ENCODE data around the gene ANKRD12.

ANKRD12 gene

GRCh38 chr18:9292047-9292446, 155.5 kb downstream of the ANKRD12 start:
- TF ChIP-seq Cebpa-rat (IDR thresholded peaks at IDR 0.05): no peak

DNA sequence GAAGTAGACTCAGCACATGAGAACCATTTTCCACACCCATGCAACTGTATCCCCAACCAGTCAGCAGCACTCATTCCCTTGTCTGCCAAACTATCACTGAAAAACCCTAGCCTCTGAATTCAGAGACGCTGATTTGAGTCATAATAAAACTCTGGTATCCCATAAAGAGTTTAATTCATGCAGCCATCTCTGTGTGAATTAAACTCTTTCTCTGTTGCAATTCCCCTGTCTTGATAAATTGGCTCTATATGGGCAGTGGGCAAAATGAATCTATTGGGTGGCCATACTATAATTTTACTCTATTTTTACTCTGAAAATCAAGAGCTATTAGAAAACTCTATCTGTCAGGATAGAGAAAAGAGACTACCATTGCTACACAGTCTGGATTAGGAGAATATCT, 157.4 kb downstream of the ANKRD12 start:
- Histone ChIP-seq H3K27me3 (no peaks in the 10 kb centered on the region), H3K9ac (no peak overlapping the region), H3K9me3 (replicated peaks in 1 of 11) (peaks cover 61 to 91% (median 82%) of the 10 kb centered on the region in 11 experiments), H3K36me3 (no peaks in the 10 kb centered on the region; a peak in 2 of 22 replicates), H3K4me2 (no peak overlapping the region), H4K20me1 (no peaks in the 10 kb centered on the region), H3K4me1 (no peaks in the 10 kb centered on the region), H3K4me3 (peak overlapping the region in 1 of 10 experiments; percentile 9; a peak in 1 of 20 replicates), H3K27ac (no peak overlapping the region)
- TF ChIP-seq Cebpa-rat (IDR thresholded peaks at IDR 0.05): no peak

More at GRCh38 chr18:9292047-9292446, 155.5 kb downstream of the ANKRD12 start:
- Histone ChIP-seq H3K36me3 (no peaks in the 10 kb centered on the region; a peak in 2 of 22 replicates), H3K9ac (no peak overlapping the region), H3K4me1 (no peaks in the 10 kb centered on the region), H3K27ac (no peak overlapping the region), H3K4me2 (no peak overlapping the region), H3K9me3 (replicated peaks in 1 of 11) (peaks cover 54 to 77% (median 71%) of the 10 kb centered on the region in 11 experiments), H4K20me1 (no peaks in the 10 kb centered on the region), H3K27me3 (no peaks in the 10 kb centered on the region), H3K4me3 (no peak overlapping the region)

DNA sequence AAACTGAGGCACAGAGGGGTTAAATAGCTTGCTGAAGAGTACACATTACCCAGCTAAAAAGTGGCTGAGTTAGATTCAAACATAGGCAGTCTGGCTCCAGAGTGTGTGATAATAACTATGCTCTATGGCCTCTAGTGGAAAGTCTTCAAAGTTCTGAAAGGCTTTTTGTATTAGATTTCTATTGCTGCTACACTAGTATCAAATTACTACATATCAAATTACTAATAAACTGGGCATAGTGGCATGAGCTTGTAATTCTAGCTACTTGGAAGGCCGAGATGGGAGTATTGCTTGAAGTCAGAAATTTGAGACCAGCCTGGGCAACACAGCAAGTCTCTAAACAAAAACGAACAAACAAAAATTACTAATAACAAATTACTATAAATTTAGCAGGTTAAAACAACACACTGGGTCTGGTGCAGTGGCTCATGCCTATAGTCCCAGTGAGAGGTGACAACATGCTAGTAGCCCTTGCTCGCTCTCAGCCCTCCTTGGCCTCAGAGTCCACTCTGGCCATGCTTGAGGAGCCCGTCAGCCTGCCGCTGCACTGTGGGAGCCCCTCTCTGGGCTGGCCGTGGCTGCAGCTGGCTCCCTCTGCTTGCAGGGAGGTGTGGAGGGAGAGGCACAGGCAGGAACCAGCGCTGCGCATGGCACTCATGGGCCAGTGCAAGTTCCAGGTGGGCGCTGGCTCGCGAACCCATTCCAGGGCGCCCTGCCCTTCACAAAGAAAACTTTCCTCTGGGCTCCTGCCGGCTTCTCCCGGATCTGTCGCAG, 159.8 kb downstream of the ANKRD12 start:
- H3K4me3 ChIP-seq: no peak overlapping the region
- no peaks in the 10 kb centered on the region; a peak in 2 of 22 replicates for H3K36me3 ChIP-seq
- H3K27ac ChIP-seq: no peak overlapping the region
- H3K27me3 ChIP-seq: no peaks in the 10 kb centered on the region
- TF ChIP-seq Cebpa-rat (IDR thresholded peaks at IDR 0.05): no peak
- no peak overlapping the region for H3K4me2 ChIP-seq
- H4K20me1 ChIP-seq: no peaks in the 10 kb centered on the region
- H3K4me1 ChIP-seq: no peaks in the 10 kb centered on the region
- peaks cover 40 to 72% (median 63%) of the 10 kb centered on the region in 11 experiments for H3K9me3 ChIP-seq (replicated peaks in 1 of 11)
- no peak overlapping the region for H3K9ac ChIP-seq

DNA sequence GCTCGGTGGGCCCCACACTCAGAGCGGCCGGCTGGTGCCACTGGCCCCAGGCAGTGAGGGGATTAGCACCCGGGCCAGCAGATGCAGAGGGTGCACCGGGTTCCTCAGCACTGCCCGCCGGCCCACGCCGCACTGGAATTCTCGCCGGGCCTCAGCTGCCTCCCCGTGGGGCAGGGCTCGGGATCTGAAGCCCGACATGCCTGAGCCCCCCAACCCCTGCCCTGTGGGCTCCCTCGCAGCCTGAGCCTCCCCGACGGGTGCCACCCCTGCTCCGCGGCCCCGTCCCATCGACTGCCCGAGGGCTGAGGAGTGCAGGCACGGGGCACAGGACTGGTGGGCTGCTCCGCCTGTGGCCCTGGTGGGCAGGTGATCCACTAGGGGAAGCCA, 160.4 kb downstream of the ANKRD12 start:
- Histone ChIP-seq H3K9ac (no peak overlapping the region), H4K20me1 (no peaks in the 10 kb centered on the region), H3K4me3 (no peak overlapping the region), H3K36me3 (no peaks in the 10 kb centered on the region; a peak in 2 of 22 replicates), H3K4me2 (no peak overlapping the region), H3K4me1 (no peaks in the 10 kb centered on the region), H3K27ac (no peak overlapping the region), H3K27me3 (no peaks in the 10 kb centered on the region), H3K9me3 (replicated peaks in 1 of 11) (peaks cover 40 to 66% (median 58%) of the 10 kb centered on the region in 11 experiments)
- no peak for TF ChIP-seq Cebpa-rat (IDR thresholded peaks at IDR 0.05)

DNA sequence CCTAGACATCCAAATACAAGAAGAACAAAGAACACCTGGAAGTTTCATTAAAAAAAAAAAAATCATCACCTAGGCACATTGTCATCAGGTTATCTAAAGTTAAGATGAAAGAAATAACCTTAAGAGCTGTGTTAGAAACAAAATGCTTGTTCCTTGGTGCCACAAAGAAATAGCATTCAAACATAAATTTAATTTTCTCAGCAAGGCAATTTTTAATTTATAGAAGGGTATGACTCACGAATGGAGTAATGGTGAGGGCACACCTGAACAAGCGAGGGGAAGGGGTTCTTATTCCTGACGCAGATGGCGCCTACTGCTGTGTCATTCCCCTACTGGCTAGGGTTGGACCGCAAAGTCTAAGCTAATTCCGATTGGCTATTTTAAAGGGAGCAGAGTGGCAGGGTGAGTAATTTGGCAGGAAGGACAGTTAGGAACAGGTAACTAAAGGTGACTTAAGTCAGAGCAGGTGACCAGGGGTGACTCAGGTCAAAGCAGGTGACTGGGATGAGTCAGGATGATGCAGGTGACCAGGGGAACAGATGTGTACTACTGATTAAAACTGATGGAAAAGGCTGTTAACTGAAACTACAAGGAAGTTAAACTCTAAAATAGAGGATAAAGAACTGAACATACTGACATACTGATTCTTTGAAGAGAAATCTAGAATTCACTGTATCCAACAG, 167.9 kb downstream of the ANKRD12 start:
- no peak for TF ChIP-seq Cebpa-rat (IDR thresholded peaks at IDR 0.05)
- H3K27me3 ChIP-seq: no peaks in the 10 kb centered on the region
- H3K9me3 ChIP-seq (replicated peaks in 1 of 11): peaks cover 18 to 33% (median 27%) of the 10 kb centered on the region in 11 experiments
- H4K20me1 ChIP-seq: no peaks in the 10 kb centered on the region
- H3K4me1 ChIP-seq: no peaks in the 10 kb centered on the region
- H3K27ac ChIP-seq: no peak overlapping the region
- H3K4me3 ChIP-seq: no peak overlapping the region
- no peak overlapping the region for H3K9ac ChIP-seq
- peaks cover 0 to 3% (median 0%) of the 10 kb centered on the region in 11 experiments; a peak in 2 of 22 replicates for H3K36me3 ChIP-seq
- H3K4me2 ChIP-seq: no peak overlapping the region

DNA sequence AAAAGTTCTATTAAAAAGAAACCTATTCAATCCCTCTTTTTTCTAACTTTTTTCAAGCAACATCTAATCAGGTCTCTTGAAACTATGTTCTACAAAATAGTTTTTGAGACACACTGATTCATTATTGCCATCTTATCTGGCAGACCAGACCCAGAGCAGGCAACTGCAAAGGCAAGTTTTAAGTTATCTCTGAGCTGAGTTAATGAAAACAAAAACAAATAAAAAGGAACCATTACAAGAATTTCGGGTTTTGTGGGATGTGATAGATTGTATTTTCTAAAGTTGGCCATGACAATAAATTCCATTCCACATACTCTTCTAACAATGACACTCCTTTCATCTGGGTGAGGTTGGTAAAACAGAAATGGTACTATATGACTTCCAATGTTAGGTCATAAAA, 182.8 kb downstream of the ANKRD12 start:
- Histone ChIP-seq H3K4me1 (peaks cover 0 to 14% (median 0%) of the 10 kb centered on the region in 10 experiments; a peak in 5 of 20 replicates), H3K9me3 (replicated peaks in 1 of 11) (peaks cover 0 to 16% (median 4%) of the 10 kb centered on the region in 11 experiments; a peak in 8 of 22 replicates), H3K4me2 (no peak overlapping the region), H4K20me1 (no peaks in the 10 kb centered on the region), H3K36me3 (no peaks in the 10 kb centered on the region), H3K4me3 (no peak overlapping the region), H3K27me3 (no peaks in the 10 kb centered on the region), H3K27ac (no peak overlapping the region), H3K9ac (no peak overlapping the region)
- no peak for TF ChIP-seq Cebpa-rat (IDR thresholded peaks at IDR 0.05)

GRCh38 chr18:9321017-9321452, 184.5 kb downstream of the ANKRD12 start:
- Histone ChIP-seq H3K9ac (no peak overlapping the region), H3K4me2 (no peak overlapping the region), H4K20me1 (no peaks in the 10 kb centered on the region), H3K27ac (no peak overlapping the region), H3K27me3 (no peaks in the 10 kb centered on the region), H3K36me3 (no peaks in the 10 kb centered on the region), H3K9me3 (replicated peaks in 1 of 11) (peaks cover 0 to 16% (median under 1%) of the 10 kb centered on the region in 11 experiments; a peak in 7 of 22 replicates), H3K4me1 (peaks cover 0 to 14% (median 0%) of the 10 kb centered on the region in 10 experiments; a peak in 5 of 20 replicates), H3K4me3 (no peak overlapping the region)
- TF ChIP-seq Cebpa-rat (IDR thresholded peaks at IDR 0.05): no peak

- H3K27me3 ChIP-seq: no peaks in the 10 kb centered on the region
- H4K20me1 ChIP-seq: no peaks in the 10 kb centered on the region
- no peak overlapping the region for H3K27ac ChIP-seq
- H3K4me3 ChIP-seq: no peak overlapping the region
- no peaks in the 10 kb centered on the region for H3K36me3 ChIP-seq
- H3K9ac ChIP-seq: no peak overlapping the region
- peaks cover 0 to 14% (median 0%) of the 10 kb centered on the region in 10 experiments; a peak in 5 of 20 replicates for H3K4me1 ChIP-seq
- H3K4me2 ChIP-seq: no peak overlapping the region
- peaks cover 0 to 16% (median 3%) of the 10 kb centered on the region in 11 experiments; a peak in 6 of 22 replicates for H3K9me3 ChIP-seq (replicated peaks in 1 of 11)
- TF ChIP-seq Cebpa-rat (IDR thresholded peaks at IDR 0.05): no peak
Observed at GRCh38 chr18:9321736-9322135, 185.2 kb downstream of the ANKRD12 start.

- no peaks in the 10 kb centered on the region for H4K20me1 ChIP-seq
- no peak overlapping the region for H3K4me3 ChIP-seq
- H3K9me3 ChIP-seq (replicated peaks in 1 of 11): peaks cover 3 to 22% (median 10%) of the 10 kb centered on the region in 11 experiments
- no peaks in the 10 kb centered on the region for H3K27me3 ChIP-seq
- H3K4me1 ChIP-seq: peaks cover 0 to 14% (median 0%) of the 10 kb centered on the region in 10 experiments; a peak in 5 of 20 replicates
- H3K36me3 ChIP-seq: no peaks in the 10 kb centered on the region
- H3K27ac ChIP-seq: no peak overlapping the region
- no peak for TF ChIP-seq Cebpa-rat (IDR thresholded peaks at IDR 0.05)
- peak overlapping the region in 1 of 11 experiments; percentile 19; a peak in 1 of 22 replicates for H3K4me2 ChIP-seq
- no peak overlapping the region for H3K9ac ChIP-seq
Observed at GRCh38 chr18:9322744-9323143, 186.2 kb downstream of the ANKRD12 start.
